GM19035 (cell line): ENCODE measurements around the gene IGF1R.

Experiments
- ATAC-seq: cut with Tn5 transposase; IDR thresholded peaks from one replicate; pipeline ENCODE4 v1.9.1; 2021; ENCODE audit not compliant: unreplicated experiment

Gene IGF1R

GRCh38 chr15:98724048-98724447 is 75.7 kb downstream of the IGF1R start:
- ATAC-seq, result no peak

- ATAC-seq, result no peak
These were observed 76.2 kb downstream of the IGF1R start for GRCh38 chr15:98724494-98724893.

- ATAC-seq, result no peak
These were observed 77.5 kb downstream of the IGF1R start for GRCh38 chr15:98725874-98726273.

DNA sequence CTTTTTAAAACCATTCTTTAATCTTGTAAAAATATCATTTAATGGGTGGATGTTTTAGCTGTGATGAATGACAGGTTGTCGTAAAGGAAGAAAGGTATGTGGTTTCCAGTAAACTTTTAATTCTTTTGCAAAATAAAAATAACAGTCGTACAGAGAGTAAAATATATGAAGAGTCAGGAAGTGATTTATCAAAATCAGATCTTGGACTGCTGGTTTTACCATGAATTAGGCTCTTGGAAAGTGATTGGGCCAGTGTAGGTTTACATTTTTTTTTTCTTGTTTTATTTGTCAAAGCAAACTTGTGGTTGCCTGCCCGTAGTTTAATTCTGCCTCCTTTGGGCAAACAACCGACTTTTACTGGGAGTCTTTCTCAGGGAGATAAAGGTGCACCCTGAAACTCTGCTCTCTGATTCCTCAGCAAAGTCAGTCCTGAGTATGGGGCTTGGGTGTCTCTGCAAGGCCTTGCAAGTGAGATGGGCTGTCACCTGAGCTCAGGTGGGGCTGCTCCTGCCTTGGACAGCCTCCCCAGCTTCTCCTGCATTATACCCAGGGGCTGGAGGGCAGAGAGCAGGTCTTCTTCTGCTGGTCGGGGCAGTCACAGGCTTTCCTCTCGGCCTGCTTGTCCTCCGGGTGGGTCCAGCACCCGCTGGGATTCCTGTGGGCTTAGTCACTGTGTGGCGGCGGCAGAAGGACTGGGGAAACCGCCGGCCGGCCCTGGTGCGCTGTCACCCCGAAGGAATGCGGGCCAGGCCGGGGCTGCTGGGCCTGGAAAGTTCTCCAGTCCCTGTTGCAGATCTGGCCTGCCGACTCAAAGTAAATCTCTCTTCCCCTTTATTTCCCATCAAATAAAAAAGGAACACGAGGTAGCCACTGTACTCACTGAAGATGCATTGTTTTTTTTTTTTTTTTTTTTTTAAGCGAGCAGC is 79.0 kb downstream of the IGF1R start:
- no peak for ATAC-seq

DNA sequence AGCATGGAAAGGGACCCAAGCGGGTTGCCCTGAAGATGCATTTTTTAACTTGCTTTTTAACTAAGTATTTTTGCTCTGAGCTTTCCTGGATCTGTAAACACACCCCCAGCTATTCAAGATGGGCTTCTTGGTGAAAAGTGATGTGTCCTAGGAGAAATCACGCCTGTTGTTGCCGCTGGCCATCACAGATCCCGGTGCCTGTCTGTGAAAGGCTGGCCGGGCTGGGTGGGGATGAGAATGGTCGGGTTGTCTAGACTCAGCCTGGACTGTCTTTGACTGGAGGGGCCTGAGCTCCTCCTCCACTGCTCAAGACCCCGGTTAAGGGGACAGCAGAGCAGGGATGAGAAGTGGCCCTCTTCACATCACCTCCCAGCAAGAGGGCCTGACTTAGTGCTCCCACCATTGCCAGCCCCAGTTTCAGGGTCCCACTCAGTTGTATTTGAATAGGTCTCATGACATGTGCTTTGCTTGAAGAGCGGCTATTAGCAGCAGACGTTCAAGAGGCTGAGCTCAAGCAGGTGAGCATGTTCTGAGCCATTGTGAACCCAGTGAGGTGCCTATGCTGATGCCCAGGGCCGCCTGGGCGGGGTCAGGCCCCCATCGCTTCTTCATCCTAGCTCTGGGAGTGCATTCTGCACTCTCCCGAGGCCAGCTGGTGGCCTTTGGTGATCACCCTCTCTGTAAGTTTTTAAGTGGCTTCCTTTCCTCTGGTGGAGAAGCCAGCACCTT is 79.9 kb downstream of the IGF1R start:
- no peak for ATAC-seq

DNA sequence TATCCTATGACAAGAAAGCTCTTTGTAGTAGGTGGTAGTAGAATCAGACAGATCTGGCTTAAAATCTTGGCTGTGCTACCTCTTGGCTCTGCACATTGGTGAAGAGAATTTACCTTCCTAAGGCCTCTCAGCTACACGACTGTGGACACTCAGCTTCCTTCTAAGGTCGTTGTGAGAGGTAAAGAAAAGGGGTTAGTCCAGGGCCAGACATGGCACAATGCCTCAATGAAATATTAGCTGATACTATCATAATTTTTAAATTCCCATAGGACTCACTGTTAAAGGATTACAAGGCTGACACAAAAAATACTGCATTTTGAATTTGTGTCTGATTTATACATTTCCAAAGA is 80.4 kb downstream of the IGF1R start:
- no peak for ATAC-seq

DNA sequence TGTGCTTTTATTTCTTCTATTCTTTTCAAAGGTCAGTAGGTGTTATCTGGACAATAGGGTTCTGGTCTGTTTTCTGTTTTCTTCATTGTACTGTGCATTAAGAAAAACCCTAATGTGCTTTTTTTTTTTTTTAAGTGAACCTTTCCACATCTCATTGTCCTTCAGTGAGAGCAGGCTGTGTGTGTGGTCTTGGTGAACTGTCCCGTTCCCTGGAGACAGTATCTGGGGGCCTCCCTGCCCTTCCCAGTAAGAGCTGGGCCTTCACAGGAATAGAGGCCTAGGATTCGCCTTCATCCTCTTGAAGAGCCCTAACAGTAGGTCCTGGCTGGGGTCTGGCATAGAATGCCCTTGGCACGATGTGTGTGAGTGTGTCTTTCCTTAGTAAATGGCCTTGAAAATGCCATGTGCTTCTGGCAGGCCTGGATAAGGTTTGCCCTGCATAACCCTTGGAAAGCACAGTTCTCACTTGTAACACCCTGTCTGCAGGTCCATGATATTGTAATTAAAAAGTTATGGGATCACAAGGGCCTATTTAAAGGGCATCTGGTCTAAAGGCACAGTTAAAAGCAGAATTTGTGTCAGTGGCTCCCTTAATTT is 81.2 kb downstream of the IGF1R start:
- no peak for ATAC-seq

GRCh38 chr15:98730860-98731711 is 82.7 kb downstream of the IGF1R start:
- ATAC-seq, result no peak

DNA sequence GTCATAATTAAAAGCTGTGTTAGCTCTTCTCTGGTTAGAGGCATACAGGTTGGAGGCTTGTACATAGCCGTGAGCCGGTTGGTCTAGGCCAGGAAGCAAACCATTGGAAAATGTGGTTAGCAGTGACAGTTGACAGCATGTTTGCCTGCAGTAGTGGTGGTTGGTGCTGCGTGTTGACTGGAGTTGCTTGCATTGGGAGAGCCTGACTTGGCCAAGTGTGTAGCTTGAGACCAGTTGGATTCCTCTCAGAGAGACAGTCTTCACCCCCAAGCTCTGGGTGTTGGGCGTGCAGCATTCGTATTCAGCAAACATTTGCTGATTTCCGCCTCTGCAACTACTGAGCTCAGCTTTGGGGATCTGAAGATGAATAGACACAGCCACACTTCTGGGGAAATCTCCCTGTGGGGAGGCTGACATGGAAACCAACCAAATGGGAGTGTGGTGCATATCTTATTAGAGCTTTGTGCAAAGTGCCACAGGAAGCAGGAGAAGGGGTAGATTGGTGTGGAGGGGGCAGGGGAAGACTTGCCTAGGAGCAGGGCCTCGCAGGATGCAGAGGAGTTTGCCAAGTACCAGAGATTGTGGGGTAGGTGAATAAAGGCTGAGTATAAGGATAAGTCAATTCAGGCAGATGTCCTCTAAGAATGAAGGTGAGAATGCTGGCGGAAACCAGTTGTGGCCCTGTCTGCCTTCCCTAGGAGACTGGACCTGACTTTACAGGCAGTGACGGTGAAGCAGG is 83.5 kb downstream of the IGF1R start:
- no peak for ATAC-seq

GRCh38 chr15:98733098-98733497 is 84.8 kb downstream of the IGF1R start:
- ATAC-seq, result no peak

DNA sequence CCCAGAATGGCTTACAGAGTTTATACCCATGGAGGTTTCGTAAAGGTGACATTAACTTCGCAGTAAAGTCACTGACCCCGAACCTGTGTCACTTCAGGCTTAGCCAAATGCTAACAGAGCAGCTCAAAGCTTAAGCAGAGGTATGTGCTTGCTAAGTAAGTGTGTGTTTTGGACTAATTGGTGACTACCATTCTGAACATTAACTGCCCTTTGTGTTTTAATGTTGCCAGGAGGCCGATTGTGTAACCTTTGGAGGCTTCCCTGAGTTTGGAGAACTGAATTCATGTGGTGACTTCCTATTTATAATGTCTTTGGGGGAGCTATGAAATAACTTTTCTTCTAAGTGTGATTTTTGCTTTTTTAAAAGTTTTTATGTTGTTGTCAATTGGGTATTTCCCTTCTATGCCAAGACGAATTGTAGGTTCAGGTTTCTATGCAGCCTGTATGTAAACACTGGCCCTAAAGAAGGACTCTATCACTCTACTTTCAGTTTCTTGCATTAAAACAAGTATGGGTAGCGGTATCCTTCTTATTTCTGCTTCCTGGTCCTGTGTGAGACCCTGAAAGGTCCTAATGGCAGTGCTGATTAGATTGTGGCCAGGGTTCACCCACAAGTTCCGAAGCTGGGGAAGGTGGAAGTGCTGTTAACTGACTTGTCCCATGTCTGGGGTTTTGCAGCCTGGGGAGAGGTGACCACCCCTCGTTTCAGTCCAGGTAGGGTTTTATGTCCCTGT is 86.3 kb downstream of the IGF1R start:
- ATAC-seq, result no peak

DNA sequence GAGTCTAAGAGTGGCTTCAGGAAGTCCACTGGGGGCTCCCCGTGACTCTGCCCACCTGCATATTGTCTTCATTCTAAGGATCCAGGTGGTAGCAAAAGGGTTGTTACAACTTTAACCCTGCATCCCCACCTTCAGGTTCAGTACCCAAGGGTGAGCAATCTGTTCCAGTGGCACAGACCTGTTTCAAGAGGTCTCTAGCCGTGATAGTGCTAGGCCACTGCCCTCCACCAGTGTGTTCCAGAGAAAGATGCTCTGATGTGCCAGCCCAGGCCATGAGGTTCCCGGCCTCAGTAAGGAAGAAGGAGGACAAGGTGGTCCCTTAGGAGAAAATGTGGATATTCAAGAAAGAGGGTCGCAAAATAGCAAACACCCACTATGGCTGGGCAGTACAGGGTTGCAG is 87.0 kb downstream of the IGF1R start:
- ATAC-seq, result no peak

DNA sequence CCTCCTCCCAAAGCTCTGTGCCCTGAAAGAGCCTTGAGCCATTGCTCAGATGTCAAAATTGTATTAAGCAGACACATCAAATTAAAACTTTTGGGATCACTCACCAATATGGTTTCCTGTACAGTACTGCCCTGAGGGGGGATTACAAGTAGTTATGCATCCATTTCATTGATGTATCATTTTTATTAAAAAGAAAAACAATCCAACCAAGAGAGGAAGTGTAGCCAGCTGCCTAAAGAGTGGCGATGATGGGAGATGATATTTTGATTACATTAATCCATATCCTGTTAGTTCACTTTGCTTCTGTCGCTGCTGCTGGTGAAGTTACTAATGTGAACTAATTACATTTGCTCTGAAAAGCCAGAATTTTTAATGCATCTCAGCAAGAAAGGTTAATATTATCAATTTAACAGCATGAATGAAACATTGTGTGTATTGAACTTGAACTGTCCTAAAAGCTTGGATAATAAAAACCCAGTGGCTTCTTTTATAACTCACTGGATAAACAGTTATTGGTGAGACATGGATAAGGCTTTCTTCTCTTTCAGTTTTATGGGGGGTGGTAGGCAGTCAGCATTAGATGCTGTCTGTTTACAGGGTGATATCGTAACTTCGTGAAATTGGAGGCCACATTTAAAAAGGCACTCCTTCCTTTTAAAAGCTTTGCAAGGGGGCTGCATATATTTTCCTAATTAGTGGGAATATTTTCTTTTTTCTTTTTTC is 87.7 kb downstream of the IGF1R start:
- ATAC-seq, result no peak

DNA sequence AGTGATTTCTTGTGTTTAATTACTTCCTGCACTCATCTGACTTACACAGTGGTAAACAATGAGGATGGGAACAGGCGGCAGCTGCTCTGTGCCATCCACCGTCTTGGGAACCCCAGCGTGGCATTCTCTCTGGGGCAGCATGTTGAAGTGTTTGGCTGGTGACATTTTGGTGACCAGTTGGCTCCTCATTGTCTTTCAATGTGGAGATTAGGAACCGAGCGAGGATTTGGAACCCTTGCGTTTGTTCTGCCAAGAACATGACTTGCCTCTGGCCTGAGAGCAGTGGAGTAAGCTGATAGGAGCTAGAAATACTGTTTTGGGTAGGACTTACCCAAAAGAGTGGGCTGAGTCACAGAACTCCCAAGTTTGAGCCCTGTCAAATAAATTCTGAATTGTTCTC is 88.8 kb downstream of the IGF1R start:
- no peak for ATAC-seq

GRCh38 chr15:98737721-98738120 is 89.4 kb downstream of the IGF1R start:
- no peak for ATAC-seq

- no peak for ATAC-seq
These were observed 90.5 kb downstream of the IGF1R start for GRCh38 chr15:98738689-98739401.

GRCh38 chr15:98740295-98740694 is 92.0 kb downstream of the IGF1R start:
- ATAC-seq, result no peak

- ATAC-seq, result no peak
These were observed 92.6 kb downstream of the IGF1R start for GRCh38 chr15:98740963-98741362.
